Measurements from ENCODE around the gene CCDC7.
"Not testable (repeated sequence)": the region's sequence is repeated elsewhere in the genome, so short reads cannot be mapped to it uniquely, and the experiment has no call there.

CCDC7 gene

GRCh38 chr10:32890444-32890843, 444.5 kb downstream of the CCDC7 start:
- no peak for DNase-seq

DNA sequence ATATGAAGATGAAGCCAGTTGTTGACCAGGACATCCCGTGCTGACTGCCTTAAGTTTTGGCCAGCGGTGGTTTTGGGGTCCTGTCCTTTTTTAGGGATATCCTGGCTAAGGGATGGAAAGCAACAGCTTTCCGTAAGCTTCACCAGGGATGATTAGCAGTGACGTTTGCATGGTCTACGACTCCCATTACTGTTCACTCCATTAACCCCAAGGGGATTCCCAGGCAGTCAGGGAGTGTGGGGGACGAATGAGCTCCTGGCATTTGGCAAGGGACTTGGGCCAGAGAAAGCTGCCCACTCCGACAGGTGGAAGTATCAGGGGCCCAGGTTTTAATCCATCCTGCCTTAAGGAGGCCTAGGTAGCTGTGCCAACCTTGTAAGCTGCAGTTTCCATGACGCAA, 445.3 kb downstream of the CCDC7 start:
- no peak for DNase-seq

GRCh38 chr10:32893434-32893833, 447.5 kb downstream of the CCDC7 start:
- no peak for DNase-seq

GRCh38 chr10:32893916-32894664, 448.1 kb downstream of the CCDC7 start:
- no peak for DNase-seq

GRCh38 chr10:32895200-32895968, 449.4 kb downstream of the CCDC7 start:
- not testable (repeated sequence) for DNase-seq

GRCh38 chr10:32901815-32902214, 455.9 kb downstream of the CCDC7 start:
- no peak for DNase-seq

DNA sequence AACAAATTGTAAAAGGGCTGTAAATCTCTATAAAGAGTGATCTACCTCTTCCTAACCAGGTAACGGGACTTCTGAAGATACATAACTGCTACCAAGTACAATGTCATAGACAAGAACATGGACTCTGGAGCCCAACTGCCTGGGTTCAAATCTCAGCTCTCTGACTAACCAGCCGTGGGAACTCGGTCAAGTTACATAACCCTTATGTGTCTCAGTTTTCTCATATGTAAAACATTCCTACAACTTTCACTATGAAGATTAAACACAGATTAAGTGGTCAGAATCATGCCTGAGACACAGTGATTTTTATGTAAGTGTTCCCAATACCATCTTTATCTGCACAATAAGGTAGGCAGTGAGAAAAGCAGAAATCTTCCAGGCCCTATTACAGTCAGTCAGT, 459.5 kb downstream of the CCDC7 start:
- DNase-seq, result no peak

DNA sequence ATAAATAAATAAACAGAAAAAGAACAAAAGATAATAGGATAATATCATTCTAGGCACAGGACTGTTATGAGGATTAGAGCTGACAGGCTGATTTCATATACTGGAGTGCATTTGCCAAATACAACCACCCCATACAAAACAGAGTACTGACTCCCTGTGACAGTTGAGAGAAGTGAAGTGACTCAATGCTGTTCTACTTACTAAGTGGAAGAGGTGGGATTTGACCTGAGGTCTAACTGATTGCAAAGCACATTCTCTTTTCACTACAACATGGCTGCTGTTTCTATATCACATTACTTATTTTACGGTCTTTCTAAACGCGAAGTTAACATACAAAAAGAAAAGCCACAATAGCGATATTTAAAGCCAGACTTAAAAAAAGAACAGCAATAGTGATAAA, 460.7 kb downstream of the CCDC7 start:
- no peak for DNase-seq

DNA sequence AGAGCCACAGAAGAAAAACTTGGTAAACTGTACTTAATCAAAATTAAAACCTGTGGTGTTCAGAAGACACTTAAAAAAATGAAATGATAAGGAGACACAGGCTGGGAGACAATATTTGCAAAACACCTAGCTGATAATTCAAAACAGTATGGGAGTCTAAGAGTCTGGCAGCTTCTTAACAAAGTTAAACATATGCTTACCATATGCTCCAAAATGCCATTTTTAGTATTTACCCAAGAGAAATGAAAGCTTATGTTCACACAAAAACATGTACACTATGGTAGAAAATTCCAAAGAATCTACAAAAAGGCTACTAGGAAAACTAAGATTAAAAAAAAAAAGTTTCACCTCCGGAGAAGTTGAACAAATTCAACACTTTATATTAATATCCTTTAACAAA, 463.5 kb downstream of the CCDC7 start:
- DNase-seq, result no peak

DNA sequence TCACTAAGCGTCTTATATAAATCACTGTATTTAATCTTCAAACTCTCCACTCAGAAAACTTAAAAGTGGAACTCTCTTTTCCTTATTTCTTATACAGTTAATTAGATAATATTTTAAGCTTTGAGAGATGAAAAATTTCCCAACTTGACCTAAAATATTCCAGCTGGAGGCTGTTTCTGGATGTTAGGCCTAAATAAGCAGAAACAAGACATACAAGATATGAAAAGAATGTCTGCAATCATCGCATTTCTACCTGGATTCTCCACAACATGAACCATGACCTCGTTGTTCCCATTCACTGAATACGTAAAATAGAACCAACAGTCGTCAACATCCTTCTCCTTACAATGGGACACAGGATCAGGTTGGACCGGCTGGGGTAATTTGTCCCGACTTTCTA, 464.0 kb downstream of the CCDC7 start:
- DNase-seq, result not testable (repeated sequence)

GRCh38 chr10:32911285-32912016, 465.5 kb downstream of the CCDC7 start:
- no peak for DNase-seq

DNA sequence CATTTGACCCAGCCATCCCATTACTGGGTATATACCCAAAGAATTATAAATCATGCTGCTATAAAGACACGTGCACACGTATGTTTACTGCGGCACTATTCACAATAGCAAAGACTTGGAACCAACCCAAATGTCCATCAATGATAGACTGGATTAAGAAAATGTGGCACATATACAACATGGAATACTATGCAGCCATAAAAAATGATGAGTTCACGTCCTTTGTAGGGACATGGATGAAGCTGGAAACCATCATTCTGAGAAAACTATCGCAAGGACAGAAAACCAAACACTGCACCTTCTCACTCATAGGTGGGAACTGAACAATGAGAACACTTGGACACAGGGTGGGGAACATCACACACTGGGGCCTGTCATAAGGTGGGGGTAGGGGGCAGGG, 471.9 kb downstream of the CCDC7 start:
- DNase-seq, result not testable (repeated sequence)

GRCh38 chr10:32922170-32922569, 476.2 kb downstream of the CCDC7 start:
- no peak for DNase-seq

GRCh38 chr10:32923134-32923533, 477.2 kb downstream of the CCDC7 start:
- DNase-seq, result no peak

- no peak for DNase-seq
These were observed 477.9 kb downstream of the CCDC7 start for GRCh38 chr10:32923849-32924248.

Measured in T1000 (cell line).